Left ventricle myocardium superior (tissue), 1 donor: ENCODE measurements around the gene KLHDC9. TPM values are rescaled to one million over a fixed set of nuclear protein-coding genes. Genes with fewer than 3 reads are reported as not detected.

Experiments used
- ATAC-seq: fragments of 200-7000 bp; cut with Tn5 transposase; one replicate; pipeline ENCODE4 v1.9.1; 2020; ENCODE audit warnings: mild to moderate bottlenecking, moderate library complexity
- DNase-seq: peaks from one replicate; pipeline ENCODE4 v3.0.0-alpha.2; 2020
- intact Hi-C: fragments of 100-400 bp; cut with micrococcal nuclease; formaldehyde crosslinking; loops from one replicate; pipeline ENCODE4 v1.11.0; 2022
- total RNA-seq: library from RNA; stranded (reverse); fragmentation: NEBNext Ultra II Directional; extraction: Animal tissue kit (Norgen Biotek cat#: 25700); gene quantifications from one replicate; pipeline ENCODE4 v1.2.1, GENCODE V29; 2021
- donor health status: DM: no; HTN: yes; CAD: no; lungs with severe emphysema.

Gene KLHDC9
- total RNA-seq, 1 donor from 2014 or later = 5.2 TPM

GRCh38 chr1:161121042-161121650 is 23.0 kb downstream of the KLHDC9 start:
- DNase-seq (no peak), ATAC-seq (no peak)
- intact Hi-C loops = no loop called here

DNA sequence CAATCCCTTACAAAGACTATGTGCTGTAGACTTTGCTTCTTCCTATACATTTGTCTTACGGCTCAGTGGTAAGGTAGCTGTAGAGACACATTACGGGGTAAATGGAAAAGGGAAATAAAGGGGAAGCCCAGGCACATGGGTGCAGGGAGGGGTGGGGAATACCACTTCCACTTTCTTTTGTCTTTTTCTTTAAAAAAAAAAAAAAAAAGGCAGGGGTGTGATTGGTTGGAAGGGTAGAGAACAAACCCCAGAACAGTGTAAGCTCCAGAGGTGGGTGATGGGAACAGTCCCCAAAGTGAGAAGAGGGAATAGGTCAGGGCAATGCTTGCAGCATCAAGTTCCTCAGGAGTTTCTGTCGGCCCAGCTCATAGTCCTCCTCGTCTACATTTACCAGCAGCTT is 23.7 kb downstream of the KLHDC9 start:
- no peak for DNase-seq
- intact Hi-C loops = no loop called here
- ATAC-seq = no peak

- DNase-seq (no peak), ATAC-seq (no peak)
- intact Hi-C loops = no loop called here
Observed at GRCh38 chr1:161122967-161123366, 24.8 kb downstream of the KLHDC9 start.

- intact Hi-C loops = no loop called here
- no peak for ATAC-seq
- no peak for DNase-seq
Observed at GRCh38 chr1:161127649-161128048, 29.5 kb downstream of the KLHDC9 start.

- intact Hi-C loops = no loop called here
- DNase-seq = no peak
- ATAC-seq = no peak
Observed at GRCh38 chr1:161128591-161129420, 30.6 kb downstream of the KLHDC9 start.

- intact Hi-C loops = no loop called here
- ATAC-seq = no peak
- DNase-seq = no peak
Observed at GRCh38 chr1:161130266-161130665, 32.1 kb downstream of the KLHDC9 start.

- intact Hi-C loops = no loop called here
- DNase-seq = no peak
- ATAC-seq = peak; percentile 23
Observed at GRCh38 chr1:161131523-161132409, 33.6 kb downstream of the KLHDC9 start.

GRCh38 chr1:161132410-161133219 is 34.5 kb downstream of the KLHDC9 start, which contains the start of gene DEDD:
Gene DEDD (minus strand): TSS chr1:161132667. CDS start chr1:161124462, 8,205 bp downstream.
- intact Hi-C loops = no loop called here
- DNase-seq = peak; percentile 95
- ATAC-seq = peak; percentile 94

DNA sequence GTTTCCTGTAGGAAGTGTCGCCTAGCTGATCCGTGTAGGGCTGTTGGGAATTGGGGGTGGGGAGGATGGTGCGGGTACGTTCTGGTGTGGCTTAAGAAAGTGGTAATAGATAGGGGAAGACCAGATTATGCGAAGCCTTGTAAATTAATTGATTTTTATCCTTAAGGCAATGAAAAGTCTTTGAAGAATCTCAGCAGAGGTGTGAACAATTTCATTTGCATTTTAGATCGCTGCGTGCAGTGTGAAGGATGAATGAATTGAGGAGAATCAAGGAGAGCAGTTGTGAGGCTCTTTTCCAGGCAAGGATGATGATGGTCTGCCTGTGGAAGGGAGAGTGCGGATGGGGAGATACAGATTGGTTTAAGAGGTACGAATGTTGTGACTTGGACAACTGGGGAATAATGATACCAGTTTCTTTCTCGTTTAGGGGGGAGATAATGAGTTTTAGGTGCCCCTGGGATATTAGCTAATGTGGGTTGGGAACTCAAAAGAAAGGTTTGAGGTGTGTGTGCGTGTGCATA is 35.1 kb downstream of the KLHDC9 start:
- peak; percentile 35 for ATAC-seq

DNA sequence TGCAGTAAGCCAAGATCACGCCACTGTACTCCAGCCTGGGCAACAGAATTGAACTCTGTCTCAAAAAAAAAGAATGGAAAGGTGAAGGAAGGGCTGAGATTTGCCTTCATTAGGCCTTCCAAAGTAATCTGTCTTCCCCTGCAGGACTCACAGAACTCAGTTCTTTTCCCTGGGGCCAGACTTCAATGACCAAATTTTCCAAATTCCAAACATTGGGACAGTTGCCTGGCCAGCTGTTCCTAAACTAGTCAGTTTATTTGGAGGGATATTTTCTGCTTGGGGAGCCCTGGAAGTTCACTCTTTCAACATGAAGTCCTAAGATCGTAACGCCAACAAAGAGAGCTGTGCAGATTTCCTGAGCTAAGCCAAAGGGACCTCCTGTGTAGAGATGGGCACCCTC is 39.7 kb downstream of the KLHDC9 start:
- intact Hi-C loops = no loop called here
- ATAC-seq = peak; percentile 11

More for the DNA sequence above, 35.1 kb downstream of the KLHDC9 start:
- no peak for DNase-seq
- intact Hi-C loops = no loop called here

DNA sequence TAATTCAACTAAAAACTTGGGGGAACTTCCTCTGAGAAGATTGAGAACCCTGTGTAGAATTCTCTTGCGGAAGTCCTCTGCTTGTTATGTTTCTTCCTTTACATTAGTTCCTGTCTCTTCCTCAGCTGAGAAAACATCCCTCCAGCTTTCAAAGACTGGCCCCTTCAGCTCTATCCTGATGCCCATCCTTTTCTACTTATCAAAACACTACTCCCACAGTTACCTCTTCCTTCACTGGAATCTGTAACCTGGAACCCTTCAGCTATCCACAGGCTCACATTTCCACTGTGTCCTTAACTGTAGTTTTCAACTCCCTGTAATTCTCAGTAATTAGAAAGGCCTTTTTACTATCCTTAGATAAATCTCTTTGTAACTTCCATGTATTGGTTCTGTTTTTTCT is 40.3 kb downstream of the KLHDC9 start:
- intact Hi-C loops = no loop called here
- ATAC-seq (no peak), DNase-seq (no peak)

More for the DNA sequence above, 39.7 kb downstream of the KLHDC9 start:
- no peak for DNase-seq

- ATAC-seq (no peak), DNase-seq (no peak)
- intact Hi-C loops = no loop called here
Observed at GRCh38 chr1:161139766-161140165, 41.6 kb downstream of the KLHDC9 start.

DNA sequence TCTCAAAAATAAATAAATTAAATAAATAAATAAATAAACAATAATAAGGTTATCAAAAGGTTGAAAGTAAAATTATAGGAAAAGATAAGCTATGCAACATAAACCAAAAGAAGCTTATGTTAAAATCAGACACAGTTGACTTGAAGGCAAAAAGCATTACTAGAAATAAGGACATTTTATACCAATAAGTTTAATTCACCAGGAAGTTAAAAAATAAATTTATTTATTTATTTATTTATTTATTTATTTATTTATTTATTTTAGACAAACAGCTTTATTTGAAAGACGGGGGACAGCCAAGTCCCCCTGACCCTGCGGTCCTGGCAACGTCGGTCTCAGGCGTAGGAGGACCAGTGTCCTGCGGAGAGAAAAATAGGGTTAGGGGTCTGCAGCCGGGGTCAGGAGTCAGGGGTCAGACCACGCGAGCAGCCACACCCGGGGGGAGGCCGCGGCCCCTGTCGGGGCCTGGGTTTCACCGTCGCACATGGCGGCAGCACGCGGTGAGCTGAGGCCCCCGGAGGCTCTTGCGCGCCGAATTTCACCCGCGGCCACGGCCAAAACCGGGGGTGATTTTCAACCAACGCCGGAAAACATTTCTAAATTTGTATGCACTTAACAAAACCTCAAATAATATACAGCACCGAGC is 42.7 kb downstream of the KLHDC9 start:
- ATAC-seq = no peak
- DNase-seq = no peak
- intact Hi-C loops = no loop called here

GRCh38 chr1:161145832-161146231 is 47.7 kb downstream of the KLHDC9 start:
- intact Hi-C loops = no loop called here
- no peak for ATAC-seq
- no peak for DNase-seq
